ENCODE results near the gene COL6A2.
A peak's percentile ranks its signal among the peaks of the same experiment; 100 is the strongest.
"Not testable (repeated sequence)": the region's sequence is repeated elsewhere in the genome, so short reads cannot be mapped to it uniquely, and the experiment has no call there.

Gene COL6A2

DNA sequence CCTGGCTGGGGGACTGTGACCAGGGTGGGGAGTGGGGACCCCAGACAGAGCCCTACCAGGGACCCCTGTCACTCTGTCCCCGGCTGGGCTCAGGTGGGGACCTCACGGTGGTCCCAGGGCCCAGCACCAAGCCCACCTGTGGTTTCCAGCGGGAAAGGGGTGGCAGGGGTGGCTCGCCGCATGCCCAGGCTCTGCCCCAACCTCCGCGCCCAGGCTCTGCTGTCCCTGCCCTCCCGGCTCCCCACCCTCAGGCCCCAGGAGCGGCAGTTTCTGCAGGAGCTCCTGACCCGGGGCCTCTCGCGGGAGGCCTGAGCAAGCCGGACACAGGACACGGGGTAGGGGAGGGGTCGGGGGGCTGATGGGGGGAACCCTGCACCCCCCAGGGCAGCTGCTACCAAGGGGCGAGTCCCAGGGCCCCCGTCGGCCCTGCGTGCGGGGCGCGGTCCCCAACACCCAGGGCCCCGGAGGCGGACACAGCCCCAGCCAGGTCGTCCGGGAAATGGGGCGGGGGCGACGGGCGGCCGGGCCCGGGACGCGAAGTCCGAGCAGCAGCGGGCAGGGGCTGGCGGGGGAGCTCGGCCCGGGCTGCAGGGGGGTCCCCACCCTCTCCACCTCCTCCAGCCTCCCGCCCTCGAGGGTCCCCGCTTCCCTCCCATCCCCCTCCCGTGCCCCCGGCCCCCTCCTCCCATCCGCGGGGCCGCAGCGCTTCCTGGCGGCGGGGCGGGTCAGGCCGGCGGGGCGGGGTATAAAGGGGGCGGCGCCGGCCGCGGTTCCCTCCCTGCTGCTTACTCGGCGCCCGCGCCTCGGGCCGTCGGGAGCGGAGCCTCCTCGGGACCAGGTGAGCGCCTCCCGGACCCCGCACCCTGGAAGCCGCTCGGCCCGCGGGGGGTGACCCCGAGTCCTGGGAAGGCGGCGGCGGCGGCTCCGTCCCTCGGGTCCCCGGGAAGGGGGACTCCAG lies at the start of gene COL6A2:
Gene COL6A2, plus strand, starts transcription at position 777 of the 958 bp plus-strand sequence.
- DNase-seq (ENCODE audit: low spot score): peak; percentile 20

DNA sequence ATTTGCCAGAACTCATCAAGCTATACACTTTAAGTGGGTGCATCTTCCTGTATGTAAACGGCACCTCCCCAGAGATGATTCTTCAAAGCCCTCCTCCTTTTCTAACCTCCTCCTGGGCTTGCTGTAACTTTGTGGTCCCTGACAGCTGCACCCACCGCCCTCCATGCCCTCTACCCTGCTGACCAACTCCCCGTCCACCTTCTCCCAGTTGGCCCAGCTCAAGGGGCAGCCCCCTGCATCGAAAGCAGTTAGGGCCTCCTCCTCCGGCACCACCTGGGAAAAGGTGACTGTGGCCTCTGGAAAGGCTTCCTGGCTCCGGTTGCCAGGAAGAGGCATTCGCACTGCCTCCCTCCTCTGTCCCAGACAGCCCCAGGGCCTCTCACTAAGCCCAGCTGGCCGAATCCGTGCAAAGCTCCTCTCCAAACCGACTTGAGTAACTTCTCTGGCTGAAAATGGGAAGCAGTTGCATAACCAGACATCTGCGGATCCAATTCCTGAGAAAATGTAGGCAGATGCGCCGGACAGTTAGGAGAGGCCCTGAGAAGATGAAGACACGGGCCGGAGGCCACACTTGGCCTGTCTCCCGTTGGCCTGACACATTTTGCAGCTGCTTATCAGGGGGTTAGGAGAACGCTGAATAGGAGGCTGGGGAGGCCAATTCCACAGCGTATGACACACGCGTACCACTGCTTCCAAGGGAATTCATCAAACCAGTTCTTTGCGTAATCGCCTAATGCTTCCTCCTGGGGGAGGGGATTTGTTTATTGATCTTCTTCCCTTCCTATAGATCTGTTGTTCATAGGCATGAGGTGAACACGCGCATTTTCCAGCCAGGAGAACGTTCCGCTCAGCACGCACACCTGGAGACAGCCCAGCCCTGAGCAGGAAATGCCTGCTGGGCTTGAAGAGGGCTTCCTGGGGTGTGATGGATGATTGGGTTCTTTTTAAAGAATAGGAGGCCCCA lies 48.7 kb upstream of the COL6A2 start:
- DNase-seq (ENCODE audit: low spot score): no peak

DNA sequence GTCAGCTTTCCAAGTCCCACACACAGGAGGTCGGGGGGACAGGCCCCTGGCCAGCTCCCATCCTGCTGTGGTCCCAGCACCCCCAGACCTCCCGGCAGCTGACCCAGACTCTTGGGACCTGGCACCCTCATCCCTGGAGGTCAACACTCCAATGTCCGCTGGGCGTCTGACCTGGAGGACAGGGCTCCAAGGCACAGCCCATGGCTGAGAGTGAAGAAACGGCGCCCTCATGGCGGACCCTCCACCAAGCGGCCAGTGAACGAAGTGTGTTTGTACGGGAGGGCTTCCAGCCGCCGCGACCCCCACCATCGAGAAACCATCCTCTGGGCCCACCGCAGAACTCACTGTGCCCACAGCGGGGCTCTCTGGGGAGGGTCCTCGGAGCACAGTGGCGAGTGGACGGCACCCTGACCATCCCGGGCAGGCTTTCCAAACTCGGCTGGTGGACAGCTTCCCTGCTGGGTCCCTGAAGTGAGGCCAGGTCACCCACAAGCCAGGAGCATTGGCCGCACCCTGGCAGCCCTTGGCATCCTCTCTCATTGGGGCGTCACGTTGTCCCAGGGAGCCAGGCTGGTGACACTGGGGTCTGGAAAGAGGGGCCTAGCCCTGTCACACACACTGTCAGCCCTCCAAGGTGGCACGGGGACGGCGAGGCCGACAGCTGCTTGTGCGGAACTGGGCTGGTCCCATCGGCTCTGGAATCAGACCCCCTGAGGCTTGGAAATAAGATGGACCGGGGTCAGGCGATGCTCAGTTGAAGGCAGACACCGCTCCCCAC lies 47.8 kb upstream of the COL6A2 start:
- no peak for DNase-seq (ENCODE audit: low spot score)

DNA sequence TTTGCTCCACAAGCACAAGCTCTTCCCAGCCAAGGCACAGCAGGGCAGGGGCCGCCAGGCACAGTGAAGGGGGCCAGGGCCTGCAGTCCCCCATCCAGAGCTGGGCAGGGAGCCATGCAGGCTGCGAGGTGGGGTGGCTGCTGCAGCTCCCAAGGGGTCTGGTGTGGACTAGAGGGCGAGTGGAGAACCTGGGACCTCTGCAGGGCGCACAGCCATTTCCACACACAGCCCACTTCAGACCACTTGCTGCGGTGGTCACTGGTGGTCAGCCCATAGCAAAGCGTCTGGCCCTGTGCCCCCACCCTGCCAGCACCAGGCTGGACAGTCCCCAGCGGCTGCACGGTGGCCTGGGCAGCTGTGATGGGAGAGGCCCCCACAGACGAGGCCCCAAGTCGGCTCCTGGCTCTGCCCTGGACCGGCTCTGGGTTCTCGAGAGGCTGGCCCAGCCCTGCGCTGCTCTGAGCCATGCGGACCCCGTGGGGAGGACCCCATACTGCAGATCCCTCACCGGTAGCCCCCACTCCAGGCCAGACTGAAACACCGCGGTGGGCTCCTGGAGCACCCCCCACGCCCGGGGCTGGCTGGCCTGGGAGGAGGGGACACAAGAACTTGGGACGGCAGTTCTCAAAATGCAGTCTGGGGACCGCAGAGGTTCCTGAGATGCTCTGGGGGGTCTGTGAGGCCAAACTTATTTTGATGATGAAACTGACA lies 47.1 kb upstream of the COL6A2 start:
- no peak for DNase-seq (ENCODE audit: low spot score)

DNA sequence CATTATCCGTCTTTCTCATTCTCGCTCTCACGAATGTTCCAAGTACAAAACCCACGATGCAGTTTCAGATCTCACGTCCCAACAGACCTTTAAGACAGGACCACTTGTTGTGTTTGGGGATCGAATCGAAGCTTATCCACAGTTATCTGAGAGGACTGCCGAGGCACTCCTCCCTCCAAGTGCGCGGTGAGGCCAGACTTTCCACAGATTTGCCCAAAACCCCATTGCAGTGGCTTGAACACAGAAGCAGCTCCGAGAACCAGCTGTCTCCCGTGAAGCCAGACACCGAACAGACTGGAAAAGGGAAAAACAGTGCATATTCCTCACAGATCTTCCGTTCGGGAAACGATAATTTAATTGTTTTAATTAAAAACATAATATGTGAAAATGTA lies 46.5 kb upstream of the COL6A2 start:
- DNase-seq (ENCODE audit: low spot score): no peak

DNA sequence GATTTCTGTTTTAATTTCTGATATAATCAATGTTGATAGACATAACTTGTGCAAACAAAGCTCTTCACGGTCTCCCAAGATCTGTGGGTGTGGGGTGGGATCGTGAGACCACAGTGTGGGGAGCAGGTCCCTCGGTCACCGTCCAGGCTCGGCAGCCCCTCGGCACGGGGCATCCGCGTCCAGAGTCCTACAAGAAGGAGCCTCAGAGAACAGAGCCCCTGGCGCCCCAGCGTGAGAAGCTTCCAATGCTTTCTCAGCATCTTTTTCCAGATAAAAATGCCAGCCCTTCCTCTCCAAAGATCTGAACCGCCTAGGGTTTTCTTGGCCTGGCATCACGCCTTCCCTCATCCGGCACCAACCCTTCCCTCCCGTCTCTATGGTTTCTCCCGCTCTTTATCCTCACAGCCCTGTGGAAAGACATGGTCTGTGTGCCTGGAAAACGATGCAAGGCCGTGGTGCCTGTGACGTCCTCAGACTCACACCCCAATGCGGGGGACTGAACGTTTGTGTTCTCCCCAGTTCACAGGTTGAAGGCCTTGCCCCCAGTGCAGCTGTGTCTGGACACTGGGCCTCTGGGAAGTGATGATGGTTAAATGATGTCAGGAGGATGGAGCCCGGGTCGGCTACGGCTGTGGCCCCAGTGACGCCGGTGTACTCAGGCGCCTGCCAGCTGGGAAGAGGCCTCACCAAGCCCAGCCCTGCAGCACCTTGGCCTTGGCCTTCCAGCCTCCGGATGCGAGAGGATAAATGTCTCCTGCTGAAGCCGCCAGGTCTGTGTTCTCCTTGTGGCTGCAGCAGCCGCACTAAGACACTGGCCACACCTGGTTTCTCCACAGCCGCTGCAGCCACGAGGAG lies 45.9 kb upstream of the COL6A2 start:
- no peak for DNase-seq (ENCODE audit: low spot score)

DNA sequence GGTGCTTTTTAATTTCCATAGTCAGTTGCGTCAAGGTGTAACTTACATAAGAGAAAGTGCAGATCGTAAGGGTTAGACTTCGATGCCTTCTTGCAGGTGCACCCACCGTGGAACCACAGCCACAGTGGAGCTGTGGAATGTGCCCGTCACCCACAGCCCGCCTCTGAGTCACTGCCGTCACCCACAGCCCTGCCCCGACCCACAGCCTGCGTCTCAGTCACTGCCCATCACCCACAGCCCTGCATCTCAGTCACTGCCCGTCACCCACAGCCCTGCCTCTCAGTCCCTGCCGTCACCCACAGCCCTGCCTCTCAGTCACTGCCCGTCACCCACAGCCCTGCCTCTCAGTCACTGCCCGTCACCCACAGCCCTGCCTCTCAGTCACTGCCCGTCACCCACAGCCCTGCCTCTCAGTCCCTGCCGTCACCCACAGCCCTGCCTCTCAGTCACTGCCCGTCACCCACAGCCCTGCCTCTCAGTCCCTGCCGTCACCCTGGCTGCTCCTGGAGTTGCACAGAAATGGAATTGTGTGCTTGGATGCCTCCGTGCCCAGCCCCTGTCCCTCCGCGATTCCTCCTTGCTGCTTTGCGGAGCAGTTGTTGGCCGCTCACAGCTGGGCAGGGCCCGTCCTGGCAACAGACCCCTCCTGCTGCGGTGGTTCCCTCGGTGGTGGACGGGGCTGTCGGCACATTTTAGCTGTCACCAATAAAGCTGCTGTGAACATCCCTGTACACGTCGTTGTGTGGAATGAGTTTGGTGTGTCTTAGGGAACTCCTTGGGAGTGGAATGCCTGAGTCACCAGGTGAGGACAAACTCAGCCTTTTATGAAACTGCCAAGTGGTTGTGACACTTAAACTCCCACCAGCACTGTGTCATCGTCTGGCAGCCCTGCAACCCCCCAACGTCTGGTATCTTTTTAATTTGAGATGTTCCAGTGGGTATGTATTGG lies 44.9 kb upstream of the COL6A2 start:
- DNase-seq (ENCODE audit: low spot score): no peak

DNA sequence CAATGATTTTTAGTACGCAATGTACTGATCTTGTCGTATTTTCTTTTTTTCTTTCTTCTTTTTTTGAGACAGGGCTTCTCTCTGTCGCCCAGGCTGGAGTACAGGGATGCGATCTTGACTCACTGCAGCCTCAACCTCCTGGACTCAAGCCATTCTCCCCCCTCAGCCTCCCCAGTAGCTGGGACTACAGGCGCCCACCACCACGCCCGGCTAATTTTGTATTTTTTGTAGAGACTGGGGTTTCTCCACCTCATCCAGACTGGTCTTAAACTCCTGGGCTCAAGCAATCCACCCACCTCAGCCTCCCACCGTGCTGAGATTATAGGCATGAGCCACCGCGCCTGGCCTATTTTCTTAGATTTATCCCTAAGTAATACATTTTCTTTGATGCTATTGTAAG lies 43.9 kb upstream of the COL6A2 start:
- no peak for DNase-seq (ENCODE audit: low spot score)

DNA sequence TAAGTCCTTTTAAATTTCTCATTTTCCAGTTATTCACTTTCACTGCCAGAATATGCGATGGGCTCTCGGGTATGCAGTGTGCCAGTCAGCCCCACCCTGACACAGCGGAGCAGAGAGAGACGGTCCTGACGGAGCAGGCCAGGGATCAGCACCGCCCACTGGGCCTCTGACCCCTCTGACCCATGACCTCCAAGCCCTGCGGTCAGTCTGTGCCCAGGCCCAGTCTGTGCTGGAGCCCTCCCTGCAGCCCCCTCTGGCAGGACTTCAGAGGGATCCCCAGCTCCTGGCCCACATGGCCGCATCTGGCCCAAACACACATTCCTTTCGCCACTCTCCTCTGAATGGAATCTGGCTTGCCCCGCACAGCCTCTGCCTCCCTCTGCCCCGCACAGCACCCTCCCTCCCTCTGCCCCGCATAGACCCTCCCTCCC lies 43.4 kb upstream of the COL6A2 start:
- DNase-seq (ENCODE audit: low spot score): no peak

DNA sequence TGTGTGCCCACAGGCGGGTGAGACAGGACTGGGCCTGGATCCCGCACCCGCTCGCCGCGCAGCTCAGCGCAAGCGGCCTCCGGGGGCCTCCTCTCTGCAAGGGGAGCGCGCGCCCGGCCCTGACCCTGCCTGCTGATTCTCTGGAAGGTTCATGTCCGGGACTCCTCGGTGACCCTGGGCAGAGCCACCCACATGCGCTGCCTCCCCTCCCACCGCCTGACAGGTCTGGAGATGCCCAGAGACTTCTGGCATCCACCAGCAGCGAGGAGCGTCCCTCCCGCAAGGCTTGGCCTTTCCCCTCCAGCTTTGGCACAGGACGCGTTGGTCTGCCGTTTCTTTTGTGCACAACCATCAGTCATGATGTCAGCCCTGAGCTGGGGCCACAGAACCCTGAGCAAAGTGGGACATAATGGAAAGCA lies 42.0 kb upstream of the COL6A2 start:
- DNase-seq (ENCODE audit: low spot score): no peak

DNA sequence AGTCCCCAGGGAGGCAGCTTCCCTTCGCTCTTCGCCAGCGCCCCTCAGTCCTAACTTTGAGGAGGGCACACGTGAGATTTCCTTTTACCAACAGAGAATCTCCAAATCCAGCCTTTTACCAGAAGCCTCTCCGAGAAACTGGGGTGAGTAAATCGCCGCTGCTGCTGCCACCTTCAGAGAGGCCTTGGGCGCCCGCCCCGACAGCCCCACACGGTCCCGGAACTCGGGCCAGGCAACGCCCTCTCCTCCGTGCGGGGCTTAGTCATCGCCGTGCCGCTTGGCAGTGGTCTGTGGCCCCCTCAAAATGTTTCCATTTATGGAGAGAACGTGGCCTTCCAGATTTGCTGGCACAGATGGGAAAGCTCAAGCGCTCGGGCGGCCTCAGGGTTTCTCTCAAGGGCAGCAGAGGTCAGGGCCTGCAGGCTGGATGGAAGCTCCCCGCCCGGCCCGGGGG lies 41.4 kb upstream of the COL6A2 start:
- DNase-seq (ENCODE audit: low spot score): no peak

DNA sequence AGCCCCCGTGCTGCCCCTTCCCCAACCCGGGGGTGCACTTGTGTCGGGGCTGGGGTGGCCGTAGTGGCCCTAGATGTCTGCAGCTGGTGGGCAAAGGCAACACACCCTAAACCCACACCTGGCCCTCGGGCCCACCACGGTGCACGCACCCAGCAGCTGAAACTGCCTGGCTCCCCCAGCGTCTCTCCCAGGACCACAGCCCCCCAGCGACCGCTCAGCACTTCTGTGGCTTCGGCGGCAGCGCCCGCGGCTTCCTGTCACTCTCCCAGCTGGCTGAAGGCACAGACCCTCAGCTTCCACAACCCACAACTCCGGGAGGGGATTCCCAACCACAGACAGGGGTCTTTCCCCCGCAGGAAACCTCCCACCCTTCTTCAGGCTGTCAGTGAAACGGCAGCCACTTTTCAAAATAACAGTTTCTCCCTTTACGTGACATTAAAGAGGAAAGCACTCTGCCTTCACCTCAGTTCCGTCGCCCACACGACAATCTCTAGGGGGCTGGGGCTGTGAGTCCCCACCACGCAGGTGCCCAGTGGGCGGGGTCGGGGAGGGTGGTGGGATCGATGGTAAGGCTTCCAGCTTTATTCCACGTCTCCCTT lies 40.7 kb upstream of the COL6A2 start:
- DNase-seq (ENCODE audit: low spot score): no peak

DNA sequence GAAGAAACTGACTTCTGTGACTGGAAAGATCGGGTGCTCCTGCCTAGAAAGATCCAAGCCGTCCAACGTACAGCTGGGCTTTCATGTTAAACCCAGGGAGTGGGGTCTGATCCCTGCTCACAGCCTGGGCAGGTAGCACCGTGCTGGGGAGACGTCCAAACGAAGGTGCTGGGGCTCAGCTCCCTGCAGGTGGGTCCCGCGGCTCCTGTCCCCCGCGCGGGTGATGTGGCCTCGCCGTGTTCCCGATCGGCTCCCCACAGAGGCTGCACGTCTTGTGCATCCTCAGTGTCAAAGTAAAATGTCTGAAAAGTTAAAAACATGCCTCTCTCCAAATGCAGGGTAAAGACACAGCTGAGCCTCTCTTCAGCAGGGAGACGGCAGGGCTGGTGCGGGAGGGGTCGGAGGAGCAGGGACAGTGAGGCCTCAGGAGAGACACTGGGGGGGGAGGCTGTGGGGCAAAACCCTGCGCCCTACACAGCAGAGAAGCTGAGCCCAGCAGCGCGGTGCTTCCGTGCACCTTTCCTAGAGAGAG lies 40.1 kb upstream of the COL6A2 start:
- no peak for DNase-seq (ENCODE audit: low spot score)

DNA sequence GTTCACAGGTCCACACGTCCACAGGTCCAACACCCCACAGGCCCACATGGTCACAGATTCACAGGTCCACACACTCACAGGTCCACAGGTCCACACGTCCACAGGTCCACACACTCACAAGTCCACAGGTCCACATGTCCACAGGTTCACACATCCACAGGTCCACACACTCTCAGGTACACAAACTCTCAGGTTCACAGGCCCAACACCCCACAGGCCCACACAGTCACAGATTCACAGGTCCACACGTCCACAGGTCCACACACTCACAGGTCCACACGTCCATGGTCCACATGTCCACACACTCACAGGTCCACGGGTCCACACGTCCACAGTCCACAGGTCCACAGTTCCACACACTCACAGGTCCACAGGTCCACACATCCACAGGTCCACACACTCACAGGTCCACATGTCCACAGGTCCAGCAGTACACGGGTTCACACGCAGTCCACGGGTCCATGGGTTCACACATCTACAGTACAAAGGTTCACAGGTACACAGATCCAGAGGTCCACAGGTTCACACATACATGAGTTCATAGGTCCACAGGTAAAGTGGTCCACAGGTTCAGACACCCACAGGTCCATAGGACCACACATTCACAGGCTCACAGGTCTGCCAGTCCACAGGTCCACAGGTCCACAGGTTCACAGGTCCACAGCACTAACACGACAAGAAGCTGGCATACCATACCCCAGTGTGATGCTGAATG lies 39.3 kb upstream of the COL6A2 start:
- DNase-seq (ENCODE audit: low spot score): no peak

DNA sequence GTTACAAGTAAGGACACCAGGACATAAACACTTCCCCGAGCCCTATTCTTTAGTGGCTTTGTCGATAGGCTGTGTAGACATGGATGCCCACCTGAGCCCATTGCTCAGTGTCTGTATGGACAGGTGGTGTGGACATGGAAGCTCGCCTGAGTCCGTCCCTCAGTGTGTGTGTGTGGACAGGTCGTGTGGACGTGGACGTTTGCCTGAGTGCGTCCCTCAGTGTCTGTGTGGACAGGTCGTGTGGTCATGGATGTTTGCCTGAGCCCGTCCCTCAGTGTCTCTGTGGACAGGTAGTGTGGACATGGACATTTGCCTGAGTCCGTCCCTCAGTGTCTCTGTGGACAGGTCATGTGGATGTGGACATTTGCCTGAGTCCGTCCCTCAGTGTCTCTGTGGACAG lies 38.7 kb upstream of the COL6A2 start:
- no peak for DNase-seq (ENCODE audit: low spot score)

DNA sequence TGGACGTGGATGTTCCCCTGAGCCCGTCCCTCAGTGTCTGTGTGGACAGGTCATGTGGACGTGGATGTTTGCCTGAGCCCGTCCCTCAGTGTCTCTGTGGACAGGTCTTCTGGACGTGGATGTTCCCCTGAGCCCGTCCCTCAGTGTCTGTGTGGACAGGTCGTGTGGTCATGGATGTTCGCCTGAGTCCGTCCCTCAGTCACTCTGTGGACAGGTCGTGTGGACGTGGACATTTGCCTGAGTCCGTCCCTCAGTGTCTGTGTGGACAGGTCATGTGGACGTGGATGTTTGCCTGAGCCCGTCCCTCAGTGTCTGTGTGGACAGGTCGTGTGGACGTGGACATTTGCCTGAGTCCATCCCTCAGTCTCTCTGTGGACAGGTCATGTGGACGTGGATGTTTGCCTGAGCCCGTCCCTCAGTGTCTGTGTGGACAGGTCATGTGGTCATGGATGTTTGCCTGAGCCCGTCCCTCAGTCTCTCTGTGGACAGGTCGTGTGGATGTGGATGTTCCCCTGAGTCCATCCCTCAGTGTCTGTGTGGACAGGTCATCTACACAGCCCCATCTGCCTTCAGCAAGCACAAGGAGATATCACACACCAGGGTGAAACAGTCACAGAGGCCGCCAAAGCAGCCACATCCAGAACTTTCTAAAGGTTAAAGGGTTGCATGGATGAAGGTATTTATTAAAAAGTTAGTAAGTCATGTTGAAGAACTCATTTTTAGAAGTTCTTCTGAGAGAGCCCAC lies 38.0 kb upstream of the COL6A2 start:
- not testable (repeated sequence) for DNase-seq (ENCODE audit: low spot score)

DNA sequence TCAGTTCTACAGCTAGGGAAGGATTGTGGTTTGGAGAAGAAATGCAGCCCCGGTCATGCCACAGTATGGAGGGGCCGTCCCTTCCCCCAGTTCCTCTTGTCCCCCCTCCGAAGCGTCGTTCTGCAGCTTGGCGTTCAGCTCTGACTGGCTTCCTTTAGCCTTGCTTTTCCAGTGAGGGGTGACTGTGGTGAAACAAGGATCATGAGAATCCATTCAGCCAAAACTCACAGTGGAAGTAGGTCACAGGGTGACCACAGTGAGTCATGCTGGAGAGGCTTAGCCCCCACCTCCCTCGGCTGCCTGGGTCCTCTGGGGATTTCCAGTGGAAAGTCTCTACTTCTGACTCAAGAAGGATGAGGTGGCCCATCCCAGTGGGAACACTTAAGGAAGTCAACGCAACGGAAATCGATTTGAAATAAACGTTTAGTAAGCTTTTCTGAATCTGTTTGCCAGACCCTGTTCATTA lies 37.3 kb upstream of the COL6A2 start:
- DNase-seq (ENCODE audit: low spot score): peak; percentile 37
